ENCODE data around the gene FANCD2. TPM values are rescaled to one million over a fixed set of nuclear protein-coding genes. Genes with fewer than 3 reads are reported as not detected.

The FANCD2 gene
- total and polyA plus RNA-seq, 2 experiments from 2014 or later: 10.9 to 84.3 TPM

DNA sequence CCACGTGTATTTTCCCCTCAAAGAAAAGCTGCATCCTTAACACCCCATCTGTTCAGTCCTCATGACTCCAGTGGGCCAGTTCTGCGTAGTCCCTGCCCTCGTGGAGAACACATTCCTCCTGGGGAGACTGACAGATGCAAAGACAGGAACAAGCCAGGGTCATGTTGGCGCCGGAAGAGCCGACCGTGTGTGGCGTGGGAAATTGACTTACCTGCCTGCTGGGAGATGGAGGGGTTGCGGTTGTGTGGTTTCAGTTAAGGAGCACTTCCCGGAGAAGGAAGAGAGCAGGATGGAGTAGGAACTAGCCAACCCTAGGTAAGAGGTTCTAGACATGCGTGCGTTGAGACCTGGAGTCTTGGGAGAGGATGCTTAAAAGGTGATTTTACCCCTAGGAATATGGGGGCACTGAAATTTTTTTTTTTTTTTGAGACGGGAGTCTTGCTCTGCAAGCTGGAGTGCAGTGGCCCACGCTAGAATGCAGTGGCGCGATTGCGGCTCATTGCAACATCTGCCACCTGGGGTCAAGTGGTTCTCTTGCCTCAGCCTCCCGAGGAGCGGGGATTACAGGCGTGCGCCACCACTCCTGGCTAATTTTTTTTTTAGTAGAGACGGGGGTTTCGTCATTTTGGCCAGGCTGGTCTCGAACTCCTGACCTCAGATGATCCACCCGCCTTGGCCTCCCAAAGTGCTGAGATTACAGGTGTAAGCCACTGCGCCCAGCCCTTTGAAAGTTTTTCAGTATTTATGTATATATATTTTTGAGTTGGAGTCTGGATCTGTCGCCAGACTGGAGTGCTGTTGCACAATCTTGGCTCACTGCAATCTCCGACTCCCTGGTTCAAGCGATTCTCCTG lies 116.7 kb downstream of the FANCD2 start:
- H3K4me1 ChIP-seq (ENCODE audit: low read depth): no peaks in the 10 kb centered on the region
- TF ChIP-seq, protein P1, sequence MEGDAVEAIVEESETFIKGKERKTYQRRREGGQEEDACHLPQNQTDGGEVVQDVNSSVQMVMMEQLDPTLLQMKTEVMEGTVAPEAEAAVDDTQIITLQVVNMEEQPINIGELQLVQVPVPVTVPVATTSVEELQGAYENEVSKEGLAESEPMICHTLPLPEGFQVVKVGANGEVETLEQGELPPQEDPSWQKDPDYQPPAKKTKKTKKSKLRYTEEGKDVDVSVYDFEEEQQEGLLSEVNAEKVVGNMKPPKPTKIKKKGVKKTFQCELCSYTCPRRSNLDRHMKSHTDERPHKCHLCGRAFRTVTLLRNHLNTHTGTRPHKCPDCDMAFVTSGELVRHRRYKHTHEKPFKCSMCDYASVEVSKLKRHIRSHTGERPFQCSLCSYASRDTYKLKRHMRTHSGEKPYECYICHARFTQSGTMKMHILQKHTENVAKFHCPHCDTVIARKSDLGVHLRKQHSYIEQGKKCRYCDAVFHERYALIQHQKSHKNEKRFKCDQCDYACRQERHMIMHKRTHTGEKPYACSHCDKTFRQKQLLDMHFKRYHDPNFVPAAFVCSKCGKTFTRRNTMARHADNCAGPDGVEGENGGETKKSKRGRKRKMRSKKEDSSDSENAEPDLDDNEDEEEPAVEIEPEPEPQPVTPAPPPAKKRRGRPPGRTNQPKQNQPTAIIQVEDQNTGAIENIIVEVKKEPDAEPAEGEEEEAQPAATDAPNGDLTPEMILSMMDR (IDR thresholded peaks at IDR 0.05; ENCODE audit: low read depth, low read length): no peak
- H3K27ac ChIP-seq: no peak overlapping the region
- no peaks in the 10 kb centered on the region for H3K27me3 ChIP-seq
- peak in 1 of 2 donors; percentile 58 for DNase-seq (ENCODE audit: low read depth in 1 of 2, low spot score in 1 of 2)
- no peaks in the 10 kb centered on the region for H3K9me3 ChIP-seq (ENCODE audit: low read depth)
- peaks cover 2% of the 10 kb centered on the region for H3K36me3 ChIP-seq
- peak overlapping the region; percentile 57 for H3K4me3 ChIP-seq

DNA sequence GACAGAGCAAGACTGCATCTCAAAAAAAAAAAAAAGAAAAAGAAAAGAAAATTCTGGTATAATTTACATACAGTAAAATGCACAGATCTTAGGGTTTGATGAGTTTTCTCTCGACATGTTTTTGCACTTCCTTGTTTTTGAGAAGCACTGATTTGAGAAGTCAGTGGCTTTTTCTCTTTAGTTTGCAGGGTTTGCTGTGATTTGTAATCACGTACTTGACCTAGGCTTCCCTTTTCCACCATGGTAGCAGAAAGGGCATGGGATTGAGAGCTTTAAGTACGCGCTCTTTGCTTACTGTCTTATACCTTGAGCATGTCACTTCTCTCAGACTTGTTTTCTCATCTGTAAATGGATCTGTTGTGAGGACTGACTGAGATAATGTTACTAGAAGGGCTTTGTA lies 119.4 kb downstream of the FANCD2 start:
- Histone ChIP-seq H3K27ac (no peak overlapping the region), H3K9me3 (ENCODE audit: low read depth) (no peaks in the 10 kb centered on the region), H3K4me1 (ENCODE audit: low read depth) (no peaks in the 10 kb centered on the region), H3K4me3 (no peak overlapping the region), H3K27me3 (no peaks in the 10 kb centered on the region), H3K36me3 (peaks cover 16% of the 10 kb centered on the region)
- no peak for DNase-seq (ENCODE audit: low read depth in 1 of 2, low spot score in 1 of 2)
- TF ChIP-seq, protein P1 (IDR thresholded peaks at IDR 0.05; ENCODE audit: low read depth, low read length): no peak

DNA sequence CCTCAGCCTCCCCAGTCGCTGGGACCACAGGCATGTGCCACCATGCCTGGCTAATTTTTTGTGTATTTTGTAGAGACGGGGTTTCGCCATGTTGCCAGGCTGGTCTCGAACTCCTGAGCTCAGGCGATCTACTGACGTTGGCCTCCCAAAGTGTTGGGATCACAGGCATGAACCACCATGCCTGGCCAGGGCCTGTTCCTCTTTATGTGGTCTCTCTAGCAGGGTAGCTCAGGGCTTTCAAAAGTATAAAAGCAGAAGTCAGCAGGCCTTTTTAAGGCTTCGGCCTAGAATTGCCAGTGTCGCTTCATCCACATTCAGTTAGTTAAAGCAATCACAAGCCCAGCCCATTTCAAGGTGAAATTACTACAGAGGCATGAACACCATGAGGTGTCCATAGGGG lies 123.0 kb downstream of the FANCD2 start:
- DNase-seq (ENCODE audit: low read depth in 1 of 2, low spot score in 1 of 2): no peak
- TF ChIP-seq, protein P1 (IDR thresholded peaks at IDR 0.05; ENCODE audit: low read depth, low read length): no peak
- H3K36me3 ChIP-seq: peaks cover 22% of the 10 kb centered on the region
- H3K4me3 ChIP-seq: no peak overlapping the region
- H3K9me3 ChIP-seq (ENCODE audit: low read depth): no peaks in the 10 kb centered on the region
- no peaks in the 10 kb centered on the region for H3K27me3 ChIP-seq
- no peak overlapping the region for H3K27ac ChIP-seq
- H3K4me1 ChIP-seq (ENCODE audit: low read depth): no peaks in the 10 kb centered on the region

DNA sequence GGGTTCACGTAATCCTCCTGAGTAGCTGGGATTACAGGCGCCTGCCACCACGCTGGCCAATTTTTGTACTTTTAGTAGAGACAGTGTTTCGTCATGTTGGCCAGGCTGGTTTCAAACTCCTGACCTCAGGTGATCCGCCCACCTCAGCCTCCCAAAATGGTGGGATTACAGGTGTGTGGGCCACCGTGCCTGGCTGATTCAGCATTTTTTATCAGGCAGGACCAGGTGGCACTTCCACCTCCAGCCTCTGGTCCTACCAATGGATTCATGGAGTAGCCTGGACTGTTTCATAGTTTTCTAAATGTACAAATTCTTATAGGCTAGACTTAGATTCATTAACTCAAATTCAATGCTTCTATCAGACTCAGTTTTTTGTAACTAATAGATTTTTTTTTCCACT lies 124.8 kb downstream of the FANCD2 start:
- peaks cover 22% of the 10 kb centered on the region for H3K36me3 ChIP-seq
- H3K4me3 ChIP-seq: no peak overlapping the region
- H3K27ac ChIP-seq: no peak overlapping the region
- H3K9me3 ChIP-seq (ENCODE audit: low read depth): no peaks in the 10 kb centered on the region
- no peaks in the 10 kb centered on the region for H3K27me3 ChIP-seq
- DNase-seq (ENCODE audit: low read depth in 1 of 2, low spot score in 1 of 2): no peak
- no peaks in the 10 kb centered on the region for H3K4me1 ChIP-seq (ENCODE audit: low read depth)
- TF ChIP-seq, protein P1 (IDR thresholded peaks at IDR 0.05; ENCODE audit: low read depth, low read length): no peak

Other genes with a start within 250 kb of the FANCD2 start
- gene TADA3, start 234.0 kb upstream of the FANCD2 start, total RNA-seq: 137 and 141 TPM in 2 replicates
- 91.3 and 97.2 TPM in 2 replicates for gene TADA3, start 234.0 kb upstream of the FANCD2 start, polyA plus RNA-seq
- gene ARPC4, start 233.4 kb upstream of the FANCD2 start, total RNA-seq: 114 and 136 TPM in 2 replicates
- 111 and 138 TPM in 2 replicates for gene ARPC4, start 233.4 kb upstream of the FANCD2 start, polyA plus RNA-seq
- 20.1 and 59.6 TPM in 2 replicates for gene TTLL3, start 216.2 kb upstream of the FANCD2 start, total RNA-seq
- 29.4 and 38.8 TPM in 2 replicates for gene TTLL3, start 216.2 kb upstream of the FANCD2 start, polyA plus RNA-seq
- gene RPUSD3, start 182.4 kb upstream of the FANCD2 start, total RNA-seq: 56.9 and 78.1 TPM in 2 replicates
- gene RPUSD3, start 182.4 kb upstream of the FANCD2 start, polyA plus RNA-seq: 122 and 124 TPM in 2 replicates
- gene CIDEC, start 146.2 kb upstream of the FANCD2 start, total RNA-seq: not detected in 2 replicates
- gene CIDEC, start 146.2 kb upstream of the FANCD2 start, polyA plus RNA-seq: 0.37 TPM in 1 of 2 replicates, not detected in the other
- 42.0 and 58.0 TPM in 2 replicates for gene JAGN1, start 135.8 kb upstream of the FANCD2 start, total RNA-seq
- gene JAGN1, start 135.8 kb upstream of the FANCD2 start, polyA plus RNA-seq: 50.6 TPM in 2 replicates
- 1.3 and 3.7 TPM in 2 replicates for gene IL17RE, start 123.6 kb upstream of the FANCD2 start, total RNA-seq
- gene IL17RE, start 123.6 kb upstream of the FANCD2 start, polyA plus RNA-seq: 0.89 and 1.2 TPM in 2 replicates
- 33.7 and 49.2 TPM in 2 replicates for gene IL17RC, start 109.3 kb upstream of the FANCD2 start, total RNA-seq
- gene IL17RC, start 109.3 kb upstream of the FANCD2 start, polyA plus RNA-seq: 59.8 and 61.2 TPM in 2 replicates
- 151 and 178 TPM in 2 replicates for gene CRELD1, start 92.6 kb upstream of the FANCD2 start, total RNA-seq
- gene CRELD1, start 92.6 kb upstream of the FANCD2 start, polyA plus RNA-seq: 179 and 225 TPM in 2 replicates
- gene PRRT3, start 74.0 kb upstream of the FANCD2 start, total RNA-seq: 9.8 and 11.0 TPM in 2 replicates
- 13.6 TPM in 2 replicates for gene PRRT3, start 74.0 kb upstream of the FANCD2 start, polyA plus RNA-seq
- 40.3 and 40.8 TPM in 2 replicates for gene EMC3, start 39.6 kb upstream of the FANCD2 start, total RNA-seq
- gene EMC3, start 39.6 kb upstream of the FANCD2 start, polyA plus RNA-seq: 98.5 and 102 TPM in 2 replicates
- gene FANCD2OS, start 81.8 kb downstream of the FANCD2 start, total RNA-seq: not detected in 2 replicates
- not detected in 2 replicates for gene FANCD2OS, start 81.8 kb downstream of the FANCD2 start, polyA plus RNA-seq
- 83.0 and 138 TPM in 2 replicates for gene BRK1, start 89.2 kb downstream of the FANCD2 start, total RNA-seq
- gene BRK1, start 89.2 kb downstream of the FANCD2 start, polyA plus RNA-seq: 214 and 278 TPM in 2 replicates
- gene VHL, start 115.3 kb downstream of the FANCD2 start, total RNA-seq: 28.2 and 51.4 TPM in 2 replicates
- gene VHL, start 115.3 kb downstream of the FANCD2 start, polyA plus RNA-seq: 20.9 and 33.2 TPM in 2 replicates
- 1.1 and 2.1 TPM in 2 replicates for gene IRAK2, start 138.5 kb downstream of the FANCD2 start, total RNA-seq
- gene IRAK2, start 138.5 kb downstream of the FANCD2 start, polyA plus RNA-seq: 1.1 TPM in 2 replicates
- gene TATDN2, start 222.0 kb downstream of the FANCD2 start, total RNA-seq: 8.9 and 13.1 TPM in 2 replicates
- 5.9 and 7.7 TPM in 2 replicates for gene TATDN2, start 222.0 kb downstream of the FANCD2 start, polyA plus RNA-seq